ENCODE measurements around the gene TM2D3.
A peak's percentile ranks its signal among the peaks of the same experiment; 100 is the strongest.
"Not testable (repeated sequence)": the region's sequence is repeated elsewhere in the genome, so short reads cannot be mapped to it uniquely, and the experiment has no call there.

TM2D3 gene

DNA sequence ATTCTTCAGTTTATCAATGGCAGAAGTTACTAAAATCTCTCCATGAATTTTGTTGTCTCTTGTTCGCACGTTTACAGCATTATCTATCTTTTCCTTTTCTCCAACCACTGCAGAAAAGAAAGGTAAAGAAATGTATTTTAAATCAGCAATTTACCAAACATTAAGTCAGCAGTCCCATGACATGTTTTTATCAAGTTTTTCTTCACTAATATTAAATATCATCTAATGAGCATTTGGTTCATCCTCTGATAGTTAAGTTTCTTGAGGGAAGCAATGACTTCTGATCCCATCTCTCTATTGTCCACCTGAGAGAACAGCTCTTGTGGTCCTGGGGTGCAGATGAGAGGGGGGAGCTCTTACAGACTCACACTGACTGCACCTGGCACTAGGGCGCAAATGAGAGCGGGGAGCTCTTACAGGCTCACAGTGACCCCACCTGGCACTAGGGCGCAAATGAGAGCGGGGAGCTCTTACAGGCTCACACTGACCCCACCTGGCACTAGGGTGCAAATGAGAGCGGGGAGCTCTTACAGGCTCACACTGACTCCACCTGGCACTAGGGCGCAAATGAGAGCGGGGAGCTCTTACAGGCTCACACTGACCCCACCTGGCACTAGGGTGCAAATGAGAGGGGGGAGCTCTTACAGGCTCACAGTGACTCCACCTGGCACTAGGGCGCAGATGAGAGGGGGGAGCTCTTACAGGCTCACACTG, 2.6 kb upstream of the TM2D3 start:
- not testable (repeated sequence) for DNase-seq

DNA sequence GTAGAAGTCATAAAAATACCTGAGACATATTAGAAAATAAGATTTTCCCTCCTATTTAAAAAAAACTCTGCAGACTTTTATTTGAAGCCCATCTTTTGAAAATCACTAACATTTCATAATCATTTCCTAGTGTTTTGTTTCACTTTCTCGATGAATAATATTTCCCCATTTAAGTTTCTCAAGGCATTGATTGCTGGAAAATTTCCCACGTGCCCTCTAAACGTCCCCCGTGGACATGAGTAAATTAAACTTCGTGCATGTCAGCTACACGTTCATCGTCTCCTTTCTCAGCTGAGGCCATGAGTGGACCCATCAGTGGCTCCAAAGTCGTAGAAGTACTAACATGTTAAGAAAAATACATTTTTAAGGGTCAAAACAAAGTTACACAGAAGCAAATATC, 2.0 kb upstream of the TM2D3 start:
- no peak for DNase-seq

DNA sequence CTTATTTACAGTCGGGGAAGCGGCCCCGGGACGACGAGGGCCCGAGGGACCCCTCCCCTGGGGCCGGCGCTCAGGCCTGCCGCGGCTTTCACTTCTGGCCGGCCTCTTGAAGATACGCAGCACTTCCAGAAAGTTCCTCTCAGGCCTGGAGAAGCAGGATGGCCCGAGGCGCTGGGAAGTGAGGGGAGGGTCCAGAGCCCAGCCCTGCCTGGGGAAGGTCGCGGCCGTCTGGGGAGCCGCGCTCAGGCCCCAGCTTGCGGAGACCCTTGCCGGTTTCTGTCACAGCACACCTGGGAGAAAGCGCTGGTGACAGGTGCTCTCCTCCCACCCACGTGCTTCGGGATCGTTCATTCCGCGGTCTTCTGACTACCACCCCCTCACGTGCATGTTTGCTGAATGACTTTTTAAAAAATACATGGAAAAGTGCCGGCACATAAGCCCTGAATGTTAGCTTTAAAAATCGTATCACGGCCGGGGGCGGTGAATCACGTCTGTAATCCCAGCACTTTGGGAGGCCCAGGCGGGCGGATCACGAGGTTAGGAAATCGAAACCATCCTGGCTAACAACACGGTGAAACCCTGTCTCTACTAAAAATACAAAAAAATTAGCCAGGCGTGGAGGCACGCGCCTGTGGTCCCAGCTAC, 727 bp upstream of the TM2D3 start:
- DNase-seq: no peak

DNA sequence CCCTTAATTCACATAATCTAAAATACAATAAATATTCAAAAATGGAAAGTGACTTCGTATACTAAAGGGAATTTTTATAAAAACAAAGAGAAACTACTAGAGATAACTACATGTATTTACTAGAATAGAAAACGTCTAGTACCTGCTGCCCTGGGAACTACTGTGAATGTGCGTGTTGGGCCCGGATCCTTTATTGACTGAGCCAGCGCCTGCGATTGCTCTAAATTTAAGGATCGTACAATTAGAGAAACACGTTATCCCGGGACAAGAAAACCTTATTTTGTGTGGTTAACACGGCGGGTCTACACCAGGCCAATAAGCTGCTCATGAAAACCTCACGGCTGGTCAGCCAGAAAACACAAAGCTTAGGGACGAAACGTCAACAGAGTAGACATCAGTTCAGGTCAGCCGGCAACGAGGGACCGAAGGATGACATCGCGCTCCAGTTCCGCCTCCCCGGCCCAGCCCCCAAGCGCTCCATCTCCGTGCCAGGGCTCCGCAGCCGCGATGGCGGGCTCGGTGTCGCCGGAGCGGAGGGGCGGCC, 555 bp downstream of the TM2D3 start:
- peak; percentile 48 for DNase-seq

GRCh38 chr15:101650145-101650544, 2.0 kb downstream of the TM2D3 start:
- no peak for DNase-seq

DNA sequence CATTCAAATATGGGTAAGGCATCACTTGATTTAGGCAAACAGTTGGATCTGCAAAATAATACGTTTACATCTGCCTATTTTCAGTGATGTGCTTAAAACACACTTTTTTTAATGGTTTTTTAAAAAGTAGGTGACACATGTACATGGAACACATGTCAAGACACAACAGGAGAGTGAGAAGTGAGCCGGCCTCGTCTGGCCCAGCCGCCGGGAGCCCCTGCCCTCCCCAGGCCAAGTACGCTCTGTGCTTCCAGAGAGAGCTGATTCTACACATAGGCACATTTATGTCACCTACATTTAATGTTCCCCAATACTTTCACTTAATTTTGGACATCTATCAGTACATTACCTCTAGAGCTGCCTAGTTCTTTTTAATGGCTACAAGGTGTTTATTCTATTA, 3.8 kb downstream of the TM2D3 start:
- no peak for DNase-seq

DNA sequence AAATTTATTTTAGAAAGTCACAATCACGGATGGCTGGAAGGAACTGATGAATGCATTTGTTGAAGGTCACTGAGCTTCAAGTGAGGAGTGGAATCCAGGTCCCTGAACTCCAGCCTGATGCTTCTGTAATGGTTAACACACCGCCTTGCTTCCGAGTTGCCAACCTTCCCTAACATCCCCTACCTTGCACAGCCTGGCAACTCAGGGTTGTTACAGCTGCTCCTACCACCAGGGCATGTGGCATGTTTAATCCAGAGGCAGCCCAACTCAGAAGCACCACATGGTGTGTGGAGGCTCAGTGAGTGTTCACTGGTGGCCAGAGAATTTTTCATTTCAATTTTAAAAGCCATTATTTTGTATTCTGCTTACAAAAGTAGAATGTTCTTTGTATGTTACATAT, 4.9 kb downstream of the TM2D3 start:
- DNase-seq: no peak

DNA sequence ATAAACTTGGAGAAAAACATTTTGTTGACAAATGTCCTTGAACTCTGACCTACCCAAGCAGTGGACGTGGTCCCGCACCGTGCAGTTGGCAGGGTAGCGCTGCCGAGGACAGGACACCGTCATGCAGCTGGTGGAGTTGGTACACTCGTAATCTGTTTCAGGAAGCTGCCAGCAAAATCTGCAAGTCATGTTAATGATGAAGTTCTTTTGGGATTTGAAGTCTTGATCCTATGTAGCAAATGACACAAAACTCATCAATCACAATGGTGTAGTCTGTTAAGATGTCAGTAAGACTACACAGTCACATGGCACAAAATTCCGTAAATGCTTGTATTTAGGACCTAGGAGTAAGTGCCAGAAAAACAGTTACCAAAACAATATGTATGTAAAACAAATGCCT, 5.5 kb downstream of the TM2D3 start:
- DNase-seq: no peak

- no peak for DNase-seq
Observed at GRCh38 chr15:101642361-101642760, 9.8 kb downstream of the TM2D3 start.

DNA sequence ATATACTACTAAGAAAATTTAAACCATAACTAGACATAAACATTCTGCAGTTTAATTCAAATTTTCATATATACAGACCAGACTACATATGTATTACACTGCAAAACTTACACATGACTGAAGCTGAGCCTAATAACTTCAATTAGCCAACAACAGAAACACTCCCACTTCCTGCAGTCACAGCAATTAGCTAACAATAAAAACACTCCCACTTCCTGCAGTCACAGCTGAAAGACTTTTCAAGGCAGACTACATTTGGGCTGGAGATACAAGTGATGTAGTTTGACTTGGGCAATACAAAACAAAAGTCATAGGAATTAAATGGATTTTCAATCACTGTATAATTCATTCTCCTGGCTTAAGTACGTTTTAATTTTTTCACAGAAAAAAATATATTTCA, 10.3 kb downstream of the TM2D3 start:
- DNase-seq: no peak

GRCh38 chr15:101641129-101641764, 10.9 kb downstream of the TM2D3 start:
- DNase-seq: peak; percentile 46

DNA sequence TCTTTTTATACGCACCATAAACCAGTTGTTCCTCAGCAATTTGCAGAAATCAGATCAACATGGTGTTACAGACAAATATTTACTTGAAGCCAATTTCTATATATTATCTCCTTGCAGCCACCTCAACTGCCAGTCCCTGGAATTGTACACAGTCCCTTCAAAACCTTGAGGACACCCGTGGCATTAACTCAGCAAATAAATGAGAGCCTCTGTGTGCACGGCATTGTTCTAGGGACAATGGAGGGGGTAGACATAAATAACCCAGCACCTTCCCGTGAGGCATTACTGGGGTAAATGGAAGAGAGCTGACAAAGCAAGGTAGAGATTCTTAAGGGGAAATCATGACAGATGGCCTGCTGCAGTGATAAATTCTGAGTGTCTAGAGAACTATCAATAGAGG, 12.5 kb downstream of the TM2D3 start:
- no peak for DNase-seq

GRCh38 chr15:101637919-101638318, 14.3 kb downstream of the TM2D3 start:
- DNase-seq: no peak

DNA sequence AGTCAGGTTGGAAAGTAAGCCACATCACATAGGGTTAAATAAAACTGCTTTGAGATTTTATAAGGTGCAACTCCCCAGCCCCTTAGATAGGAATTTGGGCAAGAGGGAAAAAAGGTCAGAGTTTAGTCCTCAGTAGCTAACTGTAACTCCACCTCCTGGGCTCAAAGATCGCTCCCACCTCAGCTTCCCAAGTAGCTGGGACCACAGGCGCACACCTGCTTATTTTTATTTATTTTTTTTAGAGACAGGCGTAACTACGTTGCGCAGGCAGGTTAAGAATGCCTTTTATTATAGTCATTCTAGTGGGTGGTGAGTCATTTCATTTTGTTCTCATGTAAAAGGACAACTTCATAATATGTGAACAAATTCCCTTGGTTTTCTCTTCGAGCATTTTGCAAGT, 14.7 kb downstream of the TM2D3 start:
- no peak for DNase-seq

DNA sequence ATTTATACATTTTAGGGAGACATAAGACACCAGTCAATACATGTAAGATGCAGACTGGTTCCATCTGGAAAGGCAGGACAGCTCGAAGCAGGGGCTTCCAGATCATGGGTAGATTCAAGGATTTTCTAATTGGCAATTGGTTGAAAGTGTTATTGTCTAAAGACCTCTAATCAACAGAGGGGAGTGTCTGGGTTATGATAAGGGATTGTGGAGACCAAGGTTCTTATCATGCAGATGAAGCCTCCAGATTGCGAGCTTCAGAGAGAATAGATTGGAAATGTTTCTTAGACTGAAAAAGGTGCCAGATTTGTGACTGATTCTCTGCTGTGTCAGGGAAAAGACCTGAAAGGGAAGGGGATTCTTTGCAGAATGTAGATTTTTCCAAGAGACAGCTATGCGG, 15.1 kb downstream of the TM2D3 start:
- DNase-seq: no peak

GRCh38 chr15:101635944-101636727, 16.0 kb downstream of the TM2D3 start:
- no peak for DNase-seq

DNA sequence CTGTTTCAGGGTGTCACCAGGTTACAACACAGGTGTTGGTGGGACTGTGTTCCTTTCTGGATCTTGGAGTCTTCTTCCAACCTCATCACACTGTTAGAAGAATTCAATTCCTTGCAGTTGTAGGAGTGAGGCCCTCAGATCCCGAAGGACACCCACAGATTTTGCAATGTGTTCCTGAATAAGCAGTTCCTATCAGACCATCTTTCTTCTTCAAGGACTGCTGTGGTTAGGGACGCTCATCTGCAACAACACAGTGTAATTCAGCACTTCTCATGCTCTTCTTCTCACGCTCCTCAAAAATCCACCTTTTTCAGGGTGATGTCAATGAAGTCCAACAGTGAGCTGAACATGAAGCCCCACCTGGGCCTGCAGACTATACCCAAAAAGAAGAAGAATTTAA, 18.8 kb downstream of the TM2D3 start:
- no peak for DNase-seq

GRCh38 chr15:101626729-101627128, 25.5 kb downstream of the TM2D3 start:
- not testable (repeated sequence) for DNase-seq

- no peak for DNase-seq
Observed at GRCh38 chr15:101625980-101626379, 26.2 kb downstream of the TM2D3 start.

DNA sequence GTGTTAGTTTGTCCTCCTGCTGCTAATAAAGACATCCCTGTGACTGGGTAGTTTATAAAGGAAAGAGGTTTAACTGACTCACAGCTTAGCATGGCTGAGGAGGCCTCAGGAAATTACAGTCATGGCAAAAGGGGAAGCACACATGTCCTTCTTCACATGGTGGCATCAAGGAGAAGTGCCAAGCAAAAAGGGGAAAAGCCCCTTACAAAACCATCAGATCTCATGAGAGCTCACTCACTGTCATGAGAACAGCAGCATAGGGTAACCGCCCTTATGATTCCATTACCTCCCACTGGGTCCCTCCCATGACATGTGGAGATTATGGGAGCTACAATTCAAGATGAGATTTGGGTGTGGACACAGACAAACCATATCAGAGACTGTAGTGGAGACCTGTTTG, 27.0 kb downstream of the TM2D3 start:
- DNase-seq: no peak

GRCh38 chr15:101623367-101624304, 28.5 kb downstream of the TM2D3 start:
- DNase-seq: no peak

GRCh38 chr15:101621961-101622360, 30.2 kb downstream of the TM2D3 start:
- DNase-seq: no peak
